K562 (cell line): ENCODE results near the gene CERS2. TPM values are rescaled to one million over a fixed set of nuclear protein-coding genes. Genes with fewer than 3 reads are reported as not detected.

ENCODE experiments used
- ATAC-seq: fragments of 200-7000 bp; cut with Tn5 transposase; 3 replicates; pipeline ENCODE4 v1.9.1; 2020; ENCODE audit warnings: moderate library complexity
- BruUV-seq: library from RNA; stranded (reverse); fragments of 400-500 nt; replicated peaks from 2 replicates; lab custom pipeline; 2021; lab: Mats Ljungman, UMichigan
- CTCF ChIA-PET: fragments of 300-600 bp; formaldehyde crosslinking; extraction: SDS; loops from one replicate; lab custom pipeline; 2021; ENCODE audit warnings: low intra/inter-chr PET ratio; lab: Yijun Ruan, JAX
- POLR2A ChIA-PET: fragments of 300-600, 350-650 bp; sonication (Branson Sonifier 250); formaldehyde crosslinking; extraction: SDS; loops from one replicate; lab custom pipeline; 2021; ENCODE audit warnings: antibody characterized with exemption, inconsistent platforms; lab: Yijun Ruan, JAX
- DNase-seq, 4 experiments: peaks; one replicate each; pipeline versions ENCODE4 v3.0.0 to v3.0.0-alpha.2; 2011 to 2018; ENCODE audit warnings: low spot score in 3 of 4, mixed read lengths in 3 of 4; ENCODE audit errors: extremely low read depth in 1 of 4
- FAIRE-seq: peaks from 2 replicates; lab custom pipeline; 2011; peaks lifted over from hg19 to GRCh38; lab: Jason Lieb, UNC
- H2AFZ ChIP-seq: 2 replicates; pipeline ENCODE4 v1.6.0; 2011; ENCODE audit warnings: low read depth, low read length, control low read depth, inconsistent platforms
- H3K27ac ChIP-seq: fragments of 200-600 bp; 3 replicates; pipeline ENCODE4 v1.8.0; 2011; ENCODE audit warnings: low read depth, mild to moderate bottlenecking, control low read depth, inconsistent platforms, low read length, moderate library complexity, mixed read lengths; ENCODE audit errors: extremely low read depth
- H3K27me3 ChIP-seq, 2 experiments: fragments of 300-600 bp in 1 of 2; 2 replicates in 1 of 2; 3 replicates in 1 of 2; pipeline versions ENCODE4 v1.6.0 to v1.8.0; 2011; ENCODE audit warnings: inconsistent platforms in 2 of 2, low read length in 2 of 2, mild to moderate bottlenecking in 1 of 2, mixed read lengths in 1 of 2, moderate library complexity in 1 of 2; ENCODE audit not compliant: control insufficient read depth in 2 of 2, insufficient read depth in 2 of 2
- H3K36me3 ChIP-seq: fragments of 300-600 bp; 3 replicates; pipeline ENCODE4 v1.8.0; 2011; ENCODE audit warnings: mild to moderate bottlenecking, low read length, inconsistent platforms; ENCODE audit not compliant: control insufficient read depth, insufficient read depth
- H3K4me1 ChIP-seq, 2 experiments: fragments of 200-600 bp in 1 of 2; replicated peaks in 1 of 2; 2 replicates in 1 of 2; 3 replicates in 1 of 2; pipeline versions ENCODE4 v1.5.1 to v1.8.0; 2011; ENCODE audit warnings: inconsistent platforms in 2 of 2, low read length in 2 of 2, mild to moderate bottlenecking in 1 of 2, mixed read lengths in 1 of 2, moderate library complexity in 1 of 2; ENCODE audit not compliant: control insufficient read depth in 2 of 2, insufficient read depth in 2 of 2
- H3K4me2 ChIP-seq: 2 replicates; pipeline ENCODE4 v1.6.1; 2011; ENCODE audit warnings: low read length, control low read depth, inconsistent platforms, mixed read lengths; ENCODE audit not compliant: insufficient read depth
- H3K4me3 ChIP-seq: fragments of 200-600 bp; sonication (generic), shearing (Covaris generic); 2 replicates; pipeline ENCODE4 v1.5.1; 2016; ENCODE audit warnings: control low read depth, inconsistent platforms
- H3K79me2 ChIP-seq: fragments of 200-600 bp; 3 replicates; pipeline ENCODE4 v1.8.0; 2011; ENCODE audit warnings: low read length, inconsistent platforms; ENCODE audit not compliant: control insufficient read depth, insufficient read depth
- H3K9ac ChIP-seq, 2 experiments: 2 replicates each; pipeline versions ENCODE4 v1.6.0 to v1.6.1; 2011; ENCODE audit warnings: low read depth in 2 of 2, low read length in 2 of 2, control low read depth in 1 of 2, inconsistent platforms in 1 of 2, mild to moderate bottlenecking in 1 of 2, mixed read lengths in 1 of 2; ENCODE audit not compliant: insufficient read depth in 1 of 2
- H3K9me1 ChIP-seq: one replicate; pipeline ENCODE4 v1.6.0; 2011; ENCODE audit warnings: inconsistent platforms, mild to moderate bottlenecking, low read length, moderate library complexity; ENCODE audit not compliant: control insufficient read depth, insufficient read depth
- H3K9me3 ChIP-seq: replicated peaks from 2 replicates; pipeline ENCODE4 v1.5.1; 2011; ENCODE audit warnings: low read depth, low read length, inconsistent platforms; ENCODE audit not compliant: control insufficient read depth, insufficient read depth
- H4K20me1 ChIP-seq: replicated peaks from 2 replicates; pipeline ENCODE4 v1.6.1; 2011; ENCODE audit warnings: low read length, inconsistent platforms, mixed read lengths; ENCODE audit not compliant: control insufficient read depth, insufficient read depth
- BRCA1 ChIP-seq, 2 experiments: fragments of 450-650 bp in 1 of 2; sonication (generic) in 1 of 2; formaldehyde crosslinking in 1 of 2; IDR thresholded peaks; 2 replicates each; pipeline versions ENCODE4 v1.5.0 to v1.6.1; 2017 to 2020; ENCODE audit warnings: mild to moderate bottlenecking in 1 of 2, missing genetic modification reagents in 1 of 2
- DIDO1 ChIP-seq: fragments of 450-650 bp; IDR thresholded peaks from 2 replicates; pipeline ENCODE4 v1.6.1; 2016; ENCODE audit warnings: low read depth, missing biosample characterization, missing genetic modification characterization
- MGA ChIP-seq: fragments of 450-650 bp; IDR thresholded peaks from 2 replicates; pipeline ENCODE4 v1.6.1; 2016; ENCODE audit warnings: mild to moderate bottlenecking, moderate library complexity
- NFIC ChIP-seq: fragments of 450-650 bp; IDR thresholded peaks from 2 replicates; pipeline ENCODE4 v1.6.1; 2017; ENCODE audit warnings: mild to moderate bottlenecking, inconsistent platforms
- SMC3 ChIP-seq: conservative IDR thresholded peaks from 2 replicates; pipeline ENCODE4 v1.6.1; 2011; ENCODE audit warnings: low read depth, low read length, improper control_type of control experiment; ENCODE audit not compliant: insufficient read depth
- ZNF395 ChIP-seq: fragments of 200-800 bp; sonication (Bioruptor generic); IDR thresholded peaks from 2 replicates; pipeline ENCODE4 v1.6.1; 2017; ENCODE audit warnings: missing genetic modification characterization, missing compliant biosample characterization
- ZNF707 ChIP-seq: fragments of 250-450 bp; sonication (Bioruptor Pico); conservative IDR thresholded peaks from 2 replicates; pipeline ENCODE4 v1.8.0; 2022; ENCODE audit warnings: inconsistent platforms, mild to moderate bottlenecking, moderate library complexity
- in situ Hi-C: fragments of 300-500 bp; cut with MboI; formaldehyde crosslinking; loops from 4 replicates; pipeline ENCODE4 v1.15.0; 2018; ENCODE audit warnings: inconsistent platforms, mixed read lengths
- intact Hi-C: fragments of 100-400 bp; cut with micrococcal nuclease; formaldehyde crosslinking; loops from 2 replicates; pipeline ENCODE4 v1.14.2; 2022
- polyA plus RNA-seq, 8 experiments: library from polyadenylated mRNA; depleted of rRNA in 4 of 8; stranded (reverse) in 5 of 8; unstranded in 3 of 8; fragments of >200 nt; fragmentation: Nextera tagmentation in 2 of 8; fragmentation: Illumina TruSeq in 1 of 8; extraction: Ambion mirVana in 2 of 8; extraction: Trizol in 1 of 8; gene quantifications; 2 replicates each; pipeline versions ENCODE4 v1.2.1 to v1.2.3, GENCODE V29; 2011 to 2014; ENCODE audit warnings: inconsistent platforms in 1 of 8, missing spikeins in 1 of 8
- total RNA-seq, 7 experiments: library from RNA; depleted of rRNA in 6 of 7; stranded (reverse); fragments of >200 nt in 6 of 7; fragmentation: Illumina TruSeq in 2 of 7; extraction: Trizol in 2 of 7; gene quantifications; 2 replicates each; pipeline versions ENCODE4 v1.2.1 to v1.2.3, GENCODE V29; 2011 to 2021; ENCODE audit warnings: low replicate concordance in 1 of 7

CERS2 gene
- total and polyA plus RNA-seq, 9 of the 15 experiments (the other 6 are each of a cell fraction or from before 2014, with no cell fraction given) = 23.4 to 295 (median 132) TPM

GRCh38 chr1:150957666-150958065 is 17.0 kb downstream of the CERS2 start (continued):
- TF ChIP-seq BRCA1 (IDR thresholded peaks at IDR 0.05) (no peak), BRCA1 (CRISPR knock-in tag; IDR thresholded peaks at IDR 0.05) (no peak), ZNF707 (no peak), DIDO1 (no peak), ZNF395 (CRISPR knock-in tag) (no peak)
- TF ChIP-seq, all 486 proteins: peak for 0

- Histone ChIP-seq H3K27ac (no peak overlapping the region), H2AFZ (no peak overlapping the region), H3K9ac (no peak overlapping the region), H3K9me1 (no peaks in the 10 kb centered on the region)
- CTCF ChIA-PET = interaction anchor here (0.6 kb wide), 1 partner anchor 24 kb away, joined by 4 read pairs; no protein-coding TSS in a partner anchor
- DNase-seq = peak in 3 of 4 experiments; percentile 4 to 33 (median 7)
- intact Hi-C loops = no loop called here
- in situ Hi-C loops = no loop called here
- POLR2A ChIA-PET = interaction anchor here (1.2 to 6.5 kb wide), 2 partner anchors 9 to 13 kb away, joined by 3 to 64 read pairs; no protein-coding TSS in a partner anchor
- TF ChIP-seq MGA (no peak), SMC3 (0 out of 2 replicates have a peak, but pooled peaks have one; percentile 2), NFIC (peak; percentile 72)
- TF ChIP-seq, all 486 proteins: peak for 2
- Histone ChIP-seq H3K36me3 (peaks cover 75% of the 10 kb centered on the region), H3K4me1 (no peaks in the 10 kb centered on the region), H3K79me2 (no peaks in the 10 kb centered on the region), H3K4me3 (no peak overlapping the region), H4K20me1 (no peaks in the 10 kb centered on the region), H3K27me3 (no peaks in the 10 kb centered on the region), H3K4me2 (no peak overlapping the region), H3K9me3 (no peaks in the 10 kb centered on the region)
- peak; percentile 70 for FAIRE-seq
- BruUV-seq = no TSS peak
- peak; percentile 41; the same call in 1 of the 3 replicates for ATAC-seq
Observed at GRCh38 chr1:150955280-150955679, 19.4 kb downstream of the CERS2 start.
